ENCODE measurements around the gene TFPT. TPM values are rescaled to one million over a fixed set of nuclear protein-coding genes. Genes with fewer than 3 reads are reported as not detected.
A peak's percentile ranks its signal among the peaks of the same experiment; 100 is the strongest.

Gene TFPT
- total and polyA plus RNA-seq, 2 of the 13 experiments (the other 11 are each of a cell fraction or from before 2014, with no cell fraction given): 8.4 to 10.7 TPM

- TF ChIP-seq, protein P1, sequence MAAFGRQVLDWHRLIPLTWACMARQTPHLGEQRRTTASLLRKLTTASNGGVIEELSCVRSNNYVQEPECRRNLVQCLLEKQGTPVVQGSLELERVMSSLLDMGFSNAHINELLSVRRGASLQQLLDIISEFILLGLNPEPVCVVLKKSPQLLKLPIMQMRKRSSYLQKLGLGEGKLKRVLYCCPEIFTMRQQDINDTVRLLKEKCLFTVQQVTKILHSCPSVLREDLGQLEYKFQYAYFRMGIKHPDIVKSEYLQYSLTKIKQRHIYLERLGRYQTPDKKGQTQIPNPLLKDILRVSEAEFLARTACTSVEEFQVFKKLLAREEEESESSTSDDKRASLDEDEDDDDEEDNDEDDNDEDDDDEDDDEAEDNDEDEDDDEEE (CRISPR knock-in tag; IDR thresholded peaks at IDR 0.05): 0 out of 2 replicates have a peak, but pooled peaks have one; percentile 54
- TF ChIP-seq ZNF414 (CRISPR knock-in tag; IDR thresholded peaks at IDR 0.05) (no peak), ZNF670 (CRISPR knock-in tag; IDR thresholded peaks at IDR 0.05; ENCODE audit: borderline replicate concordance) (peak; percentile 71; the same call in 1 of the 2 replicates), ZNF337 (CRISPR knock-in tag; IDR thresholded peaks at IDR 0.05; ENCODE audit: borderline replicate concordance, low read depth) (peak; percentile 93; the same call in 1 of the 2 replicates), SRSF9 (IDR thresholded peaks at IDR 0.05; ENCODE audit: borderline replicate concordance, insufficient read depth, low read depth, low read length, poor library complexity, severe bottlenecking) (no peak), KAT2B (IDR thresholded peaks at IDR 0.05; ENCODE audit: borderline replicate concordance, low read depth, low read length) (no peak), PAF1 (CRISPR knock-in tag; IDR thresholded peaks at IDR 0.05) (no peak), PRMT3 (CRISPR knock-in tag; IDR thresholded peaks at IDR 0.05; ENCODE audit: borderline replicate concordance, low read depth) (no peak), NFATC3 (CRISPR knock-in tag; IDR thresholded peaks at IDR 0.05) (no peak; the same call in 1 of the 2 replicates), KDM1A (CRISPR knock-in tag; IDR thresholded peaks at IDR 0.05) (no peak), HNF4G (IDR thresholded peaks at IDR 0.05; ENCODE audit: borderline replicate concordance, low read depth, low read length) (no peak), HNF4G (CRISPR knock-in tag; IDR thresholded peaks at IDR 0.05; ENCODE audit: borderline replicate concordance, low read depth) (no peak), ZNF331 (CRISPR knock-in tag; IDR thresholded peaks at IDR 0.05) (peak; percentile 62; the same call in 1 of the 2 replicates), ZNF17 (CRISPR knock-in tag; IDR thresholded peaks at IDR 0.05) (no peak), POLR2G (IDR thresholded peaks at IDR 0.05; ENCODE audit: low read depth, low read length) (peak; percentile 94), ZFAT (CRISPR knock-in tag; conservative IDR thresholded peaks at IDR 0.05) (no peak), CEBPZ (IDR thresholded peaks at IDR 0.05; ENCODE audit: low read length) (no peak), HNRNPK (IDR thresholded peaks at IDR 0.05; ENCODE audit: low read depth, low read length, poor library complexity, severe bottlenecking) (no peak), RARG (CRISPR knock-in tag; IDR thresholded peaks at IDR 0.05; ENCODE audit: low read depth) (no peak)
- TF ChIP-seq, protein P2, sequence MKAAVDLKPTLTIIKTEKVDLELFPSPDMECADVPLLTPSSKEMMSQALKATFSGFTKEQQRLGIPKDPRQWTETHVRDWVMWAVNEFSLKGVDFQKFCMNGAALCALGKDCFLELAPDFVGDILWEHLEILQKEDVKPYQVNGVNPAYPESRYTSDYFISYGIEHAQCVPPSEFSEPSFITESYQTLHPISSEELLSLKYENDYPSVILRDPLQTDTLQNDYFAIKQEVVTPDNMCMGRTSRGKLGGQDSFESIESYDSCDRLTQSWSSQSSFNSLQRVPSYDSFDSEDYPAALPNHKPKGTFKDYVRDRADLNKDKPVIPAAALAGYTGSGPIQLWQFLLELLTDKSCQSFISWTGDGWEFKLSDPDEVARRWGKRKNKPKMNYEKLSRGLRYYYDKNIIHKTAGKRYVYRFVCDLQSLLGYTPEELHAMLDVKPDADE (CRISPR knock-in tag; IDR thresholded peaks at IDR 0.05): no peak
- TF ChIP-seq, protein P3, sequence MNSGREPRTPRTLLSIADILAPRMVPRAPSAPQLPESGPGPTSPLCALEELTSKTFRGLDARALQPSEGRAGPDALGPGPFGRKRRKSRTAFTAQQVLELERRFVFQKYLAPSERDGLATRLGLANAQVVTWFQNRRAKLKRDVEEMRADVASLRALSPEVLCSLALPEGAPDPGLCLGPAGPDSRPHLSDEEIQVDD (CRISPR knock-in tag; IDR thresholded peaks at IDR 0.05; ENCODE audit: borderline replicate concordance): no peak
Observed at GRCh38 chr19:54115109-54116063, at the start of gene TFPT, which contains the start of gene PRPF31 (continued).
